Stimulated activated CD4-positive, alpha-beta T cell treated with anti-CD3 and anti-CD28 coated beads, Interleukin-4, amount 100 ng/mL, for 48 hours (primary cell): Measurements from ENCODE around the gene KIF18B.

ENCODE experiments used
- DNase-seq, 2 donors: peaks; one replicate each; pipeline ENCODE4 v3.0.0-alpha.2; 2020; ENCODE audit warnings: low read depth in 2 of 2

The KIF18B gene

GRCh38 chr17:44919411-44919810 lies 28.2 kb downstream of the KIF18B start:
- DNase-seq = no peak

- DNase-seq = no peak
These were observed 29.6 kb downstream of the KIF18B start for GRCh38 chr17:44918006-44918405.

GRCh38 chr17:44917456-44917855 lies 30.1 kb downstream of the KIF18B start:
- DNase-seq = no peak

GRCh38 chr17:44916781-44917241 lies 30.8 kb downstream of the KIF18B start:
- DNase-seq = no peak

GRCh38 chr17:44915862-44916780 lies 31.5 kb downstream of the KIF18B start:
- DNase-seq = no peak

- no peak for DNase-seq
These were observed 32.2 kb downstream of the KIF18B start, which contains the start of gene GFAP for GRCh38 chr17:44915321-44915726. Gene GFAP, minus strand, starts transcription at chr17:44915500. Its CDS starts 14 bp downstream, at chr17:44915486.

GRCh38 chr17:44914698-44915271 lies 32.8 kb downstream of the KIF18B start:
- DNase-seq = no peak

- no peak for DNase-seq
These were observed 33.4 kb downstream of the KIF18B start for GRCh38 chr17:44914148-44914547.

GRCh38 chr17:44913676-44914075 lies 33.9 kb downstream of the KIF18B start:
- no peak for DNase-seq

- no peak for DNase-seq
These were observed 34.6 kb downstream of the KIF18B start for GRCh38 chr17:44912763-44913544.

GRCh38 chr17:44911133-44912001 lies 36.2 kb downstream of the KIF18B start:
- peak; percentile 33 to 42 for DNase-seq

GRCh38 chr17:44910231-44911106 lies 37.1 kb downstream of the KIF18B start:
- DNase-seq = no peak

GRCh38 chr17:44909681-44910144 lies 37.9 kb downstream of the KIF18B start:
- no peak for DNase-seq

- DNase-seq = no peak
These were observed 38.7 kb downstream of the KIF18B start for GRCh38 chr17:44908761-44909326.

- no peak for DNase-seq
These were observed 39.7 kb downstream of the KIF18B start for GRCh38 chr17:44907729-44908470.

GRCh38 chr17:44906763-44907728 lies 40.5 kb downstream of the KIF18B start:
- DNase-seq = no peak

- no peak for DNase-seq
These were observed 41.4 kb downstream of the KIF18B start for GRCh38 chr17:44906010-44906646.
